GM18520 (cell line): ENCODE results near the gene DCTN5.
"Not testable (repeated sequence)": the region's sequence is repeated elsewhere in the genome, so short reads cannot be mapped to it uniquely, and the experiment has no call there.

ENCODE experiments used
- ATAC-seq: cut with Tn5 transposase; IDR thresholded peaks from one replicate; pipeline ENCODE4 v1.9.1; 2021; ENCODE audit not compliant: unreplicated experiment

The DCTN5 gene

GRCh38 chr16:23640931-23641765, at the start of gene DCTN5, which contains the start of gene PALB2:
TSS of gene DCTN5 (plus strand) at chr16:23641466. CDS start at chr16:23641543, 77 bp downstream.
TSS of gene PALB2 (minus strand) at chr16:23641310. CDS start at chr16:23641157, 153 bp downstream.
- peak; percentile 97 for ATAC-seq

- ATAC-seq, result no peak
Measured at GRCh38 chr16:23594186-23594585, 47.1 kb upstream of the DCTN5 start.

GRCh38 chr16:23595246-23595950, 45.9 kb upstream of the DCTN5 start:
- ATAC-seq, result no peak

GRCh38 chr16:23595951-23596720, 45.1 kb upstream of the DCTN5 start, which contains the start of gene NDUFAB1:
TSS of gene NDUFAB1 (minus strand) at chr16:23596316. CDS start at chr16:23596290, 26 bp downstream.
- peak; percentile 93 for ATAC-seq

- no peak for ATAC-seq
Measured at GRCh38 chr16:23597003-23597756, 44.1 kb upstream of the DCTN5 start.

- no peak for ATAC-seq
Measured at GRCh38 chr16:23607726-23608125, 33.5 kb upstream of the DCTN5 start.

- no peak for ATAC-seq
Measured at GRCh38 chr16:23608194-23608593, 33.1 kb upstream of the DCTN5 start.

- no peak for ATAC-seq
Measured at GRCh38 chr16:23609929-23610328, 31.3 kb upstream of the DCTN5 start.

GRCh38 chr16:23610905-23611304, 30.4 kb upstream of the DCTN5 start:
- ATAC-seq, result not testable (repeated sequence)

GRCh38 chr16:23611936-23612335, 29.3 kb upstream of the DCTN5 start:
- ATAC-seq, result no peak

GRCh38 chr16:23615805-23616204, 25.5 kb upstream of the DCTN5 start:
- no peak for ATAC-seq

GRCh38 chr16:23624092-23624491, 17.2 kb upstream of the DCTN5 start:
- ATAC-seq, result no peak

GRCh38 chr16:23629516-23629915, 11.8 kb upstream of the DCTN5 start:
- ATAC-seq, result no peak

- ATAC-seq, result not testable (repeated sequence)
Measured at GRCh38 chr16:23631874-23632273, 9.4 kb upstream of the DCTN5 start.

- no peak for ATAC-seq
Measured at GRCh38 chr16:23634461-23635036, 6.7 kb upstream of the DCTN5 start.

- ATAC-seq, result no peak
Measured at GRCh38 chr16:23635958-23636357, 5.3 kb upstream of the DCTN5 start.

GRCh38 chr16:23640615-23640930, 693 bp upstream of the DCTN5 start:
- ATAC-seq, result no peak

- ATAC-seq, result no peak
Measured at GRCh38 chr16:23642246-23642774, 1.0 kb downstream of the DCTN5 start.

GRCh38 chr16:23650674-23651416, 9.6 kb downstream of the DCTN5 start:
- no peak for ATAC-seq
